GM12872 (cell line): ENCODE measurements around the gene FRRS1L.
A peak's percentile ranks its signal among the peaks of the same experiment; 100 is the strongest.

Experiments
- TF ChIP-seq, protein P1 (sequence below): IDR thresholded peaks from 3 replicates; pipeline ENCODE4 v1.5.1; 2011; ENCODE audit warnings: low read depth, mild to moderate bottlenecking, low read length, moderate library complexity; ENCODE audit not compliant: insufficient read depth

The FRRS1L gene

DNA sequence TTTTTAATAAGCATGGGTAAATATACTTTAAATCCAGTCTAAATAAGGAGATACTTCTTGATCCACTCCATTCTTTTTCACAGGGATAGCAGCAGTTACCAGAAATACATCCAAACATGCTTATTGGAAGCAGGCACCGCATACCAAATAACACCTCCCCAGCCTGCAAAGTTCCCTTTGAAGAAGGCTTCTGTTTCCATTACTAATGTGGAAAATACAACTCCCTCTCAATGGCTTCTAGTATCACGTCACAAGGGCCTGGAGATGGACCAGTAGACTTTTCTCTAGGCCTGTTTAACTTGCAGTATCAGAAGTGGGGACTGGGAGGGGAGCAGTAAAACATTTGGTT lies 68.1 kb downstream of the FRRS1L start:
- TF ChIP-seq, protein P1, sequence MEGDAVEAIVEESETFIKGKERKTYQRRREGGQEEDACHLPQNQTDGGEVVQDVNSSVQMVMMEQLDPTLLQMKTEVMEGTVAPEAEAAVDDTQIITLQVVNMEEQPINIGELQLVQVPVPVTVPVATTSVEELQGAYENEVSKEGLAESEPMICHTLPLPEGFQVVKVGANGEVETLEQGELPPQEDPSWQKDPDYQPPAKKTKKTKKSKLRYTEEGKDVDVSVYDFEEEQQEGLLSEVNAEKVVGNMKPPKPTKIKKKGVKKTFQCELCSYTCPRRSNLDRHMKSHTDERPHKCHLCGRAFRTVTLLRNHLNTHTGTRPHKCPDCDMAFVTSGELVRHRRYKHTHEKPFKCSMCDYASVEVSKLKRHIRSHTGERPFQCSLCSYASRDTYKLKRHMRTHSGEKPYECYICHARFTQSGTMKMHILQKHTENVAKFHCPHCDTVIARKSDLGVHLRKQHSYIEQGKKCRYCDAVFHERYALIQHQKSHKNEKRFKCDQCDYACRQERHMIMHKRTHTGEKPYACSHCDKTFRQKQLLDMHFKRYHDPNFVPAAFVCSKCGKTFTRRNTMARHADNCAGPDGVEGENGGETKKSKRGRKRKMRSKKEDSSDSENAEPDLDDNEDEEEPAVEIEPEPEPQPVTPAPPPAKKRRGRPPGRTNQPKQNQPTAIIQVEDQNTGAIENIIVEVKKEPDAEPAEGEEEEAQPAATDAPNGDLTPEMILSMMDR = no peak

DNA sequence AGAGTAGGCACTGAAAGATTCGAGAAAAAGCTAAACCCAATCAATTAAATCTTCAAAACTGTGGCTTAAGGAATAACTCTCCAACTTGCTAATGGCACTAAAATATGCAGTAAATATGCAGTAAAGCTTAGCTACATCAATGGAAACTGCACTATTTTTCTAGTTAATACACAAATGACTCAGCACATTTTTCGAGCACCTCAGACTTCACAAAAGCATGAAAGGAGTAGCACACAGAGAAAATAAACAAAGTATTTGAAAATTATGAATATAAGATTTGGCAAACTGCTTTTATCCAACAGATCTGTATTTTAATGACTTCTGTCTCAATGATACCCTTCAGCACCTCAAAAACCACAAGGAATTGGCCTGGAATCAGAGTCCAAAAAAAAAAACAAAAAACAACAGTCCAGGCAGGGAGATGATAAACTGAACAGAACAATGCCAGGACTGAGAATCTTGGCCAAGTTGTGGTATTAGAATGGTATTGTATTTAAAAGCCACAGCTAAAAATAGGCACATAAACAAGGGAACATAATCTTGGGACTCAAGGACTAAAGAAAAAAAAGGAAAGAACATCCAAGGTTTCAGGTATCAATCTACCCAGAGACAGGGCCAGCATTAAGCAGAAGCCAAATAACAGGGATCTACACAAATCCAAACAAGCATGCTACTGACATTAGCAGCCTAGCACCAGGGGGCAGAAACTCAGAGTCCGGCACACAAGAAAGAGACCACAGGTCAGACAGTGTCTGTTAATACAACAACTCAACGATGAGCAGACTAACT lies 68.7 kb downstream of the FRRS1L start:
- TF ChIP-seq, protein P1 = peak; percentile 7; the same call in 1 of the 3 replicates

DNA sequence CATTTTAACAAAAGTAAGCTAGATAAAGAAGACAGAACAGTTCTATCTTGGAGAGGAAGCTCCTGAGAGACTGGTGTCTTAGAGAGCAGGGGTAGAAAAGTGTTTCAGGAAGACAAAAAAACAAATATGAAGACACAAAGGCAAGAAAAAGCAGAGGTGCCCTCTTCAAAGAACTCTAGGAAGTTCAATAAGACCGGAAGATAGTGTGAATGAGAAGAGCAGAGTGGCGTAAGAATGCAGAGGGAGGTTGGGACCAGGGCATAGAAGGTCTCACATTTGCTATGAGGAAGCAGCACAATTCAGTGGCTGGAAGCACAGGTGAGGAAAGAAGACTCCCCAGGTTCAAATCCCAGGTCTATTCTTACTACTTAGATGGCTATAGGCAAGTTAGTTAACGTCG lies 69.9 kb downstream of the FRRS1L start:
- TF ChIP-seq, protein P1 = no peak

DNA sequence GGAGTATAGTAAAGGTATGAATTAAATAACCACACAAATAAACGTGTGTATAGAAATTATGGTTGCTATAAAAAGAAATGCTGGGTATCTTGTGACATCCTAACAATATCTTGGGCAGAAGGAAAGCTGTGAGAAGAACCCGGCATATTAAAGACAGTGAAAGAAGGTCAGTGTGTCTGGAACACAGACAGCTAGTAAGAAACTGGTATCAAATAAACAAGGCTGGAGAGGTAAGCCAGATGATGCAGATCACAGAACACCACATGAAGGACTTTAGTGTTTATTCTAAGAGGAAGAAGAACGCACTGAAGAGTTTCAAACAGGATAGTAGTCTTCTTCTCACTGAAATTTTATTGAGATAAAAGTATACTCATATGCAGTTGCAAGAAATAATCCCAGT lies 71.7 kb downstream of the FRRS1L start:
- TF ChIP-seq, protein P1 = no peak

DNA sequence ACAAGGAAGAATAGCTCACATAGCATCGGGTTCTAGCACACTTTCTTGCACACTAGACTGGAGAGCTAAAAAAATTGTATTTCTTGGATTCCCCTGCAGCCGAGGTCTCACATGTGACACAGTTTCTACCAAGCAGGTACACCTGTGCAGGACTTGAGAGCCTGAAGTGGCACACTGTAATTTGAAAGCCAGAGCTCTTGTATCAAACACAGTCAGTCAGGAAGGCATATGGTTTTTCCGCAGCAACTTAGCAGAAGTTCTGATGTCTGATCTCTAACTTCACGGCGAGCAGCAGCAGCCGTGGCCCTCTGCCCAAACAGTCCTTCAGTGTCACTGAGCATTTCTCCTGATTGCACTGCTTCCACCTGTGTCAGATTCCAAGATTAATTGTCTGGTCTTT lies 72.8 kb downstream of the FRRS1L start:
- TF ChIP-seq, protein P1 = no peak

DNA sequence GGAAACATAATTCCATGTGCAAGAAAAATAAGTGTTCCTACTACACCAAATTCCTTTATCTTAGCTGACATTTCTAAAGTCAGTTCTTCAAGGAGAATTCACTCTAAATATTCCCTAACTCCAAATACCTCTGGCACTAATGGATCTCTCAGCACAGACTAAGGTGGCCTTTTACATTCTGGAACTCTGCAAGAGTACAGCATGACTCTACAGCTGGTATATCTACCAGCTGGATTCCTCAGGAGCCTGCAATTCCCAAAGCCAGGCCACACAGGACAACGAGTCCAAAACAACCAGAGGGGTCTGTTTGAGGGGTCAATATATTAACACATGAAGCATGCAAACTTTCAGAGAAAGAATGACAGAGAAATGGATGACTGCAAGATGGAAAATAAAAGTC lies 74.5 kb downstream of the FRRS1L start:
- TF ChIP-seq, protein P1 = no peak

DNA sequence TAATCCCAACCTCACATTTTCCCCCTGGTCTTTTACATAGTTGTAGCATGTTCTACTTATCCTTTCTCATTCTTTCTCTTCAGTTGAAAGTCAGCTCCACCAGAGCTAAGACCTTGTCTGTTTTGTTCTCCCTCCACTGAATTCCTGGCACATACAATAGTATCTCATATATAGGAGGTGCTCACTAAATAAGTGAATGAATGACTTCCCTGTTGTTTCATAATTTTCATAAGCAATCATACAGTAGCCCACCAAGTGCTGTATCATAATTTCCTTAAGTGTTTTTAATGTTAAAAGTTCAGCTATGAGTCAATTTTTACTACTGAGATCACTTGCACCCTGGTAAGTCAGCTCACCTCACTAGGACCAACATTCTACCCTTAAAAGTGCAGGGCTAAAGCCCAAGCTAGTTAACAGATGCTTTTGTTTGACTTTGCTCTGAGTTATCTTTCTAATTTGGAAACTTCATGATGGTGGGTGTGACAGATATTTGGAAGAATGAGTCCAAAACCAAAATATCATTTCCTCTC lies 74.9 kb downstream of the FRRS1L start:
- TF ChIP-seq, protein P1 = no peak
